ENCODE data around the gene OTOP2.

DNA sequence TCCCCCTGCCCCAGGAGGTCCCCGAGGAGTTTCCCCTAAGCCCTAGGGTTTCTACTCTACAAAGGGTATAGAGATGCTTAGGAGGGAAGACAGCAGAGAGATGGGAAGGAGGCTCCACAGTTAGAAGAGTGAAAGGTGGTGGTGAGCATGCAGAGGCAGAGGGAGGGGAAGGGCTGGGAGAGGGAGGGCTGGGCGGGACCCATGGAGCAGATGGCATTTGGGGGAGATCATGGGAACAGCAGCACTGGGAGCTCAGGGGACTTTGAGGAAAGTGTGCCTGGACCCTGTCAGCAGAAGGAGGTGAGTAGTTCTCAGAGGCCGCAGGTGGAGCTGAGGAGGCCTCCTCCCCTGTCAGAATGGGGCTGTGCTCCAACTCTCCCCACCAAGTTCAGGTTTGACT is 11.0 kb downstream of the OTOP2 start:
- TF ChIP-seq, protein P1, sequence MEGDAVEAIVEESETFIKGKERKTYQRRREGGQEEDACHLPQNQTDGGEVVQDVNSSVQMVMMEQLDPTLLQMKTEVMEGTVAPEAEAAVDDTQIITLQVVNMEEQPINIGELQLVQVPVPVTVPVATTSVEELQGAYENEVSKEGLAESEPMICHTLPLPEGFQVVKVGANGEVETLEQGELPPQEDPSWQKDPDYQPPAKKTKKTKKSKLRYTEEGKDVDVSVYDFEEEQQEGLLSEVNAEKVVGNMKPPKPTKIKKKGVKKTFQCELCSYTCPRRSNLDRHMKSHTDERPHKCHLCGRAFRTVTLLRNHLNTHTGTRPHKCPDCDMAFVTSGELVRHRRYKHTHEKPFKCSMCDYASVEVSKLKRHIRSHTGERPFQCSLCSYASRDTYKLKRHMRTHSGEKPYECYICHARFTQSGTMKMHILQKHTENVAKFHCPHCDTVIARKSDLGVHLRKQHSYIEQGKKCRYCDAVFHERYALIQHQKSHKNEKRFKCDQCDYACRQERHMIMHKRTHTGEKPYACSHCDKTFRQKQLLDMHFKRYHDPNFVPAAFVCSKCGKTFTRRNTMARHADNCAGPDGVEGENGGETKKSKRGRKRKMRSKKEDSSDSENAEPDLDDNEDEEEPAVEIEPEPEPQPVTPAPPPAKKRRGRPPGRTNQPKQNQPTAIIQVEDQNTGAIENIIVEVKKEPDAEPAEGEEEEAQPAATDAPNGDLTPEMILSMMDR (IDR thresholded peaks at IDR 0.05; ENCODE audit: insufficient read depth, low read depth, low read length): no peak
- no peak for TF ChIP-seq EZH2 (IDR thresholded peaks at IDR 0.05; ENCODE audit: insufficient read depth, low read length)
